Liver (tissue), 3 donors: ENCODE measurements around the gene IRX2.

Experiments
- ATF3 ChIP-seq: IDR thresholded peaks from 2 replicates; pipeline ENCODE4 v1.6.1; 2016; ENCODE audit warnings: antibody characterized with exemption
- CTCF ChIP-seq: fragments of 150-350 bp; IDR thresholded peaks from 2 replicates; pipeline ENCODE4 v1.5.1; 2017; ENCODE audit warnings: improper control_type of control experiment, low read depth, low read length; ENCODE audit not compliant: missing input control
- EGR1 ChIP-seq, 2 donors: IDR thresholded peaks; 2 replicates each; pipeline ENCODE4 v1.6.1; 2016 to 2018; ENCODE audit warnings: antibody characterized with exemption in 2 of 2, low read depth in 2 of 2
- FOXA1 ChIP-seq: IDR thresholded peaks from 2 replicates; pipeline ENCODE4 v1.6.1; 2016; ENCODE audit warnings: antibody characterized with exemption
- GABPA ChIP-seq, 2 donors: IDR thresholded peaks in 1 of 2; conservative IDR thresholded peaks in 1 of 2; 2 replicates each; pipeline ENCODE4 v1.6.1; 2016; ENCODE audit warnings: antibody characterized with exemption in 2 of 2, mild to moderate bottlenecking in 1 of 2, moderate library complexity in 1 of 2
- RAD21 ChIP-seq, 2 donors: IDR thresholded peaks; 2 replicates each; pipeline ENCODE4 v1.6.1; 2016; ENCODE audit warnings: antibody characterized with exemption in 2 of 2, mild to moderate bottlenecking in 2 of 2
- REST ChIP-seq: IDR thresholded peaks from 2 replicates; pipeline ENCODE4 v1.6.1; 2016; ENCODE audit warnings: antibody characterized with exemption, mild to moderate bottlenecking
- SP1 ChIP-seq: IDR thresholded peaks from 2 replicates; pipeline ENCODE4 v1.6.1; 2018; ENCODE audit warnings: antibody characterized with exemption, mild to moderate bottlenecking
- TAF1 ChIP-seq: conservative IDR thresholded peaks from 2 replicates; pipeline ENCODE4 v1.6.1; 2016; ENCODE audit warnings: antibody characterized with exemption, mild to moderate bottlenecking
- YY1 ChIP-seq: IDR thresholded peaks from 2 replicates; pipeline ENCODE4 v1.6.1; 2016; ENCODE audit warnings: antibody characterized with exemption, mild to moderate bottlenecking
- ZBTB33 ChIP-seq: IDR thresholded peaks from 2 replicates; pipeline ENCODE4 v1.6.1; 2016; ENCODE audit warnings: antibody characterized with exemption
- donor health status: healthy.
- donor health status: healthy.

- TF ChIP-seq CTCF (no peak), REST (no peak), FOXA1 (no peak), TAF1 (no peak), ZBTB33 (no peak), GABPA (IDR thresholded peaks at IDR 0.05 in 1 of 2, conservative IDR thresholded peaks at IDR 0.05 in 1 of 2) (no peak), SP1 (no peak), YY1 (no peak), ATF3 (no peak), RAD21 (IDR thresholded peaks at IDR 0.05) (no peak), EGR1 (IDR thresholded peaks at IDR 0.05; ENCODE audit: low read depth in 2 of 2) (no peak)
Observed at GRCh38 chr5:2767089-2767488, 15.6 kb upstream of the IRX2 start.
